ENCODE results near the gene FAM107A.

The FAM107A gene

DNA sequence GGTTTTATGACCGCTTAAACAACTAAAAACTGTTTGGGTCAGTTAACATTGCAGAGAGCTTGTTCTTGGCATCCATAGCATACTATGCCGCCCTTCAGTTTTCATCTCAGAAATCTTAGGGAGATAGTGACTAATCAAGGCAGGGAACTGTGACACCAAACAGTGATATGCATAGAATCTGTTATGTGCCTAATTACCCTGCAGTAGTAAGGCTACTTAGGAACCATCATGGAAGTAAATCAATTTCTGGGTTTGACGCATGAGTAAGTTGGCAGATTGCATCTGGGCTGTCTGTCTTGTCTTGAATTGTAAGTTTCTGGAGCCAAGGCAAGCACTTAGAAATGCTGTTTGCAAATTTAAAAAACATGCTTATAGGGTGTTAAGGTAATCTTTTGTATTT lies 62.8 kb downstream of the FAM107A start:
- in situ Hi-C loops (cut with MboI; ENCODE audit: low sequenced_read_pairs, unreplicated experiment), result no loop called here
- TF ChIP-seq, protein P1, sequence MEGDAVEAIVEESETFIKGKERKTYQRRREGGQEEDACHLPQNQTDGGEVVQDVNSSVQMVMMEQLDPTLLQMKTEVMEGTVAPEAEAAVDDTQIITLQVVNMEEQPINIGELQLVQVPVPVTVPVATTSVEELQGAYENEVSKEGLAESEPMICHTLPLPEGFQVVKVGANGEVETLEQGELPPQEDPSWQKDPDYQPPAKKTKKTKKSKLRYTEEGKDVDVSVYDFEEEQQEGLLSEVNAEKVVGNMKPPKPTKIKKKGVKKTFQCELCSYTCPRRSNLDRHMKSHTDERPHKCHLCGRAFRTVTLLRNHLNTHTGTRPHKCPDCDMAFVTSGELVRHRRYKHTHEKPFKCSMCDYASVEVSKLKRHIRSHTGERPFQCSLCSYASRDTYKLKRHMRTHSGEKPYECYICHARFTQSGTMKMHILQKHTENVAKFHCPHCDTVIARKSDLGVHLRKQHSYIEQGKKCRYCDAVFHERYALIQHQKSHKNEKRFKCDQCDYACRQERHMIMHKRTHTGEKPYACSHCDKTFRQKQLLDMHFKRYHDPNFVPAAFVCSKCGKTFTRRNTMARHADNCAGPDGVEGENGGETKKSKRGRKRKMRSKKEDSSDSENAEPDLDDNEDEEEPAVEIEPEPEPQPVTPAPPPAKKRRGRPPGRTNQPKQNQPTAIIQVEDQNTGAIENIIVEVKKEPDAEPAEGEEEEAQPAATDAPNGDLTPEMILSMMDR (IDR thresholded peaks at IDR 0.05; ENCODE audit: borderline replicate concordance, control extremely low read depth, extremely low read depth, insufficient read depth, missing control alignments), result no peak
- no peak for DNase-seq (ENCODE audit: low spot score)
